H1 (cell line): ENCODE measurements around the gene MTIF3. TPM values are rescaled to one million over a fixed set of nuclear protein-coding genes. Genes with fewer than 3 reads are reported as not detected.

Experiments used
- GTF2F1 ChIP-seq: IDR thresholded peaks from 2 replicates; pipeline ENCODE4 v1.6.1; 2012; ENCODE audit warnings: low read depth, low read length, improper control_type of control experiment, borderline replicate concordance
- KDM4A ChIP-seq: IDR thresholded peaks from one replicate; pipeline ENCODE4 v1.7.1; 2012; ENCODE audit warnings: low read depth, mild to moderate bottlenecking, moderate library complexity, low read length, inconsistent platforms; ENCODE audit not compliant: severe bottlenecking
- SIN3A ChIP-seq, 2 experiments: IDR thresholded peaks in 1 of 2; conservative IDR thresholded peaks in 1 of 2; 2 replicates each; pipeline ENCODE4 v1.6.1; 2011 to 2012; ENCODE audit warnings: low read length in 2 of 2, improper control_type of control experiment in 1 of 2, low read depth in 1 of 2, mild to moderate bottlenecking in 1 of 2
- SP4 ChIP-seq: IDR thresholded peaks from 2 replicates; pipeline ENCODE4 v1.6.1; 2012; ENCODE audit warnings: low read length, inconsistent platforms
- TAF1 ChIP-seq: IDR thresholded peaks from 2 replicates; pipeline ENCODE4 v1.6.1; 2011; ENCODE audit warnings: mild to moderate bottlenecking, low read depth, low read length
- YY1 ChIP-seq: IDR thresholded peaks from 2 replicates; pipeline ENCODE4 v1.6.1; 2011; ENCODE audit warnings: low read depth, mild to moderate bottlenecking, low read length
- ZNF274 ChIP-seq: IDR thresholded peaks from 2 replicates; pipeline ENCODE4 v1.7.0; 2012; ENCODE audit warnings: low read length, borderline replicate concordance; ENCODE audit errors: extremely low read depth
- polyA plus RNA-seq, 7 experiments: library from polyadenylated mRNA; depleted of rRNA in 3 of 7; stranded (reverse) in 5 of 7; unstranded in 2 of 7; fragments of >200 nt in 5 of 7; fragments of 200-250 nt in 2 of 7; gene quantifications; 1 replicate in 5 of 7; 2 replicates in 1 of 7; 4 replicates in 1 of 7; pipeline versions ENCODE4 v1.2.1 to v1.2.3, GENCODE V29; 2011 to 2013; ENCODE audit warnings: missing spikeins in 2 of 7, mixed read lengths in 2 of 7
- total RNA-seq: library from RNA; stranded (reverse); fragmentation: NEBNext Ultra II Directional; extraction: Animal tissue kit (Norgen Biotek cat#: 25700); gene quantifications from 2 replicates; pipeline ENCODE4 v1.2.1, GENCODE V29; 2021

MTIF3 gene
- total and polyA plus RNA-seq, 2 of the 8 experiments (the other 6 are each of a cell fraction or from before 2014, with no cell fraction given) = 29.4 to 36.4 TPM

DNA sequence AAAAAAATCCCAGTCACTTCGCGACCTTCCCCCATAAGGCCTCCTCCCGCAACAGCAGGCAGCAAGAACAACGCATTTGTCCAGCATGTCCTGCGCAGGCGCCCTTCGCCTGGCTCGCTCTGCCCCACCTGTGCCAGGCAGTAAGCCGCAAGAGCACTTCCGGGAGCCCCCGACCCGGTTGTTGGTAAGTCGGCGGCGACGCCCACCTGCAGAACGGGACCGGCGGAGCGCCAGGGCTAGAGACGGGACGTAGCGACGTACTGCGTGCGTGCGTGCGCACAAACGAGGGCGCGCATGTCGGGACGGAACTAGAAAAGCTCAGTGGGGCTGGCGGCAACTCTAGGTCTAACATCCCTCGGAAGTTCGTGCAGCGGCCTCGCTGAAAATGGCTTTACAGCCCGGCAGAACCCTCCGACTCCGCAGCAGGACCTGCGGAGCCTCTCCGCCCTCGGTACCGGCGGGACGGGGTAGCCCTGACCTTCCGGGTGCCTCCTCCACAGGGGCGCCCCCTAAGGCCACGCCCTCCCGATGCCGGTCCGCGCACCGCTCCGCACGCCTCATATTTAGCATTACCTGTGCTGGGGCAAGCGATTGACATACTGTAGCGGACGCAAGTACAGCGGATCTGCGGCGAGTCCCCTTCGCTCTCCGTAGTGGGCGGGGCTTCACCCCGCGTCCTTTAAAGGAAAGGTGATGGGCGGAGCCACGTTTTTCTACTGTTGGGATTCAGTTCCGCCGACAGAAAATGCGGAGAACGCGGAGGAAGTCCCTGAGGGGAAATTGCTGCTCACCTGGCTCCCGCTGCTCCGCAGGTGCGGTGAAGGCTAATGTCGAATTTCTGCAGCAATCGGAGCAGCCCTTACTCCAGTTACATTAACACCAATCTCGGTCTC lies at the start of gene MTIF3 (continued):
- TF ChIP-seq ZNF274 = no peak
- TF ChIP-seq SIN3A (conservative IDR thresholded peaks at IDR 0.05 in 1 of 2, IDR thresholded peaks at IDR 0.05 in 1 of 2; ENCODE audit: low read depth in 1 of 2, low read length in 2 of 2) = peak; percentile 28 to 50; a peak in 1 of 4 replicates
- TF ChIP-seq GTF2F1 = peak; percentile 26; the same call in 1 of the 2 replicates
- TF ChIP-seq TAF1 = peak; percentile 65
- TF ChIP-seq YY1 = peak; percentile 3; the same call in 1 of the 2 replicates
- TF ChIP-seq SP4 = peak; percentile 69; the same call in 1 of the 2 replicates
- peak; percentile 65 for TF ChIP-seq KDM4A
